GM21825 (cell line): ENCODE results near the gene LEPROT.

ENCODE experiments used
- ATAC-seq: cut with Tn5 transposase; IDR thresholded peaks from one replicate; pipeline ENCODE4 v1.9.1; 2021; ENCODE audit warnings: mild to moderate bottlenecking, moderate library complexity; ENCODE audit not compliant: unreplicated experiment

LEPROT gene

DNA sequence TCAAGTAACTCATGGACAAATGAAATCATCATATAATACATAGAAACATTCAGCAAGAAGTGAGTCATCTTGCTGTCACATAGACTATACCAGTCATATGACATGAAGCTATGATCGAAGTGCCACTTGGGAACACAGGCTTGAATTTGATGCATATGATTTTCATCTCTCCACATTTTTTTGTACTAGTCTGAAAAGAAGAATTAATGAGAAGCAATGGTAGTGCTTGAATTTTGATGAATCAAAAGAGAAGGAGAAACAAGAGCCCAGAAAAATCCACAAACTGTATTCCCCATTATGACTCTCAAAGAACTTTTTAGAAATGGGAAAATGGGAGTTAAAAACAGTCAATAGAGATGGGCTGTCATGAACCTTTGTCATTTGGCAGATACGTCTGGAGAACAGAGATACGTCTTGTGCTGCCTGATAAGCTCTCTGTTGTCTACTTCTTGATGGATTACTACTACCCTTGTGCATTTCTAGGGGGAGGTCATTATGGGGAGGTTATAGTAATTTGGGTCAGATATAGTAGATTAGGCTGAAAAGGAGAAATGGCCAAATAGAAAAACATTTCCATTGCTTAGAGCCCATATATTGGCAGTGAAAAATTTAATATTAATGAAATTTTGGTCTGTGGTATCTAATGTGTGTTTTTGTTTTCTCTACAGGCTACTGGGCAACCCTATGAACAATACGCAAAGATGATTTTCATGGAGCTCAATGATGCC is 8.0 kb upstream of the LEPROT start:
- no peak for ATAC-seq

DNA sequence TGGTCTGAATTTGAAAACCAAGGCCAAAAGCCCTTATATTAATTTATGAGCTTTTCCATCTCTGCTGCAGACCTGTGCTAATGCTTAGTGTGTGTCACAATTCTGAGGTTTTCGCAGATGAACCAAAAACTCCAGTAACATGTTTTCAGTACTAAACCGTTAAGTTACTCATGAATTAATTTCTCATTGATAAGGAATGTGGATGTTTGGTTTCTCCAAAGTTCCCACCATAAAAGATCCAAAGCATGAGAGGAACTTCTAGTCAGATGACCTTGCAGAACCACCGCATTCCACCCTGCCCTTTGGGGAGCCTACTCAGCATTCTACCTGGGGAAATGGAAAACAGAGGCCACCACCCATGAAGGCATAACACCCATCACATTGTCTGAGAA is 7.5 kb upstream of the LEPROT start:
- no peak for ATAC-seq

DNA sequence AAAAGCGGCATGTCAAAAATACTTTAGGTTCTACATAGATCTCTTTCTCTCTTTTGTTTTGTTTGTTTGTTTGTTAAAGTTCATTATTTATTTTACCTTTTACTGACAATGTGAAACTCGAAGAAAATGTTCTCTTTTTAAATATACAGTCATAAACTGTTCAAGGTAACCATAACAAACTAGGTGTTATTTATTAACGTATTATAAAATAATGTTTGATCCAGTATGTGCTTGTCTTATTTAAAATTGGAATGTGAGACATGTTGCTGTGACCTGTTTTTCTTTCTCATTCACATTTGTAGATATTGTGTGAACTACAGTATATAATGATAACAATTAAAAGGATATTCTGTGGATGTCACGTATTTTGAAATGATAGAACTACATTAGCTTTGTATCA is 5.9 kb upstream of the LEPROT start:
- no peak for ATAC-seq

DNA sequence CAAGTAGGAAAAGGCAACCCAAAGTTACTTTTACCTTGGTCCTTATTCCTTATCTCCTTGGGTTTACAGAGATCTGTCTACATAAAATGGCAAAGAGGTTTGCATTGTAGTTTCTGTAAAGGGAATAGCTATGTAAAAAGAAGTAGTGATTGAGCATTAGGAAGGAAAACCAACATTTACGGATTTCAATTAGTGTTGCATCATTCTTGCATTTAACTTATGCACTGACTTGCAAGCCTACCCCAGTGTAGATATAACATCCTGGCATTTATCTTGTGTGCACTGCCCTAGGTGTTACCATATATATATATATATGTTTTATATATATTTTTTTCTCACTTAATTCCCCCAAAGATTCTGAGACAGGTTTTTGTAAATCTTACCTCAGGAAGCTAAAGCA is 3.7 kb upstream of the LEPROT start:
- ATAC-seq = no peak

DNA sequence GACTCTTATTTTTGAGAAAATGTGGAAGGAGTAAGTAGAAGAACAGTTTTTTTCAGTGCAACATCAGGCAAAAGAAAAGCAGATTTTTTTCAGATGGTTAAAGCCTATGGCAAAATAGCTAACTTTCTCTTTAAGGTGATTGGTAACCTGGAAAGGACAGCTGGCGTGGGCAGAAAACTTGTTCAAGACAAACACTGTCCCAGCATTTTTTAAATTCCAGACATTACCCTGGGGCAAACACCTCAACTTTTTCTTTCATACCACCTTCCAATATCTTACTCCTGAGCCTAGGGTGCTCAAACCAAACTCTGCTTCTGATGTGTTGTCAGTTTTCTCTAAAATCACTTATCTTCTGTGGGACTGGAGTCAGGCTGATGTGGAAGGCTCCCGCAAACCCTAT is 2.7 kb upstream of the LEPROT start:
- ATAC-seq = no peak

DNA sequence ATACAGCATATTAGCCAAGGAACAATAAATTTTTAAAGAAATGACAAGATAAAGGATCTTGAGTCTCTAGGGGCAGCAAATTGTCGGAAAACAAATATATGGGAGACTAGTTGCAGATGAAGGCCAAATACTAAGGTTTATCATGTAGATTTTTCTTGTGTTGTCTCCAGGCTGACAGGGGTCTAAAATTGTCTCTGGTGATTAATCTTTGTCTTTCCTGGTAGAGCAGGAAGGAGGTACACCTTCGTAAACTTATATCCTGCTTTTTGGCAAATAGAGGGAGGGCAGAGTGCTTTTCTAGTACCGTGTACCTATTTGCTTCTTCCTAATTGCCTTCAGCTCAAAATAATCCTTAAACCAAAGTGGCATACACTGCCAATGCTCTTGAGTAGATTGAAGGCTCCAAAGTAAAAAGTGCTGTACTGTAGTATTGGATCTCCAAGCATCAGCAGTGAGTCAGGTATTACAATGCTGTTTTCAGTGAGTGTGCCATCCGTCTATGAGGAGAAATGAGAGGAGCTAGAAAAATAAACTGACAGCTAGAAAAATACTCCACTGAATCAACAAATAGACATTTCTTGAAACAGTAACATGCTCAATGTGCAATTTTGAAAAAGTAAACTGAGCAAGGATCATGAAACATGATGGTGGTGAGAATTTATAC is 1.8 kb upstream of the LEPROT start:
- ATAC-seq = no peak

DNA sequence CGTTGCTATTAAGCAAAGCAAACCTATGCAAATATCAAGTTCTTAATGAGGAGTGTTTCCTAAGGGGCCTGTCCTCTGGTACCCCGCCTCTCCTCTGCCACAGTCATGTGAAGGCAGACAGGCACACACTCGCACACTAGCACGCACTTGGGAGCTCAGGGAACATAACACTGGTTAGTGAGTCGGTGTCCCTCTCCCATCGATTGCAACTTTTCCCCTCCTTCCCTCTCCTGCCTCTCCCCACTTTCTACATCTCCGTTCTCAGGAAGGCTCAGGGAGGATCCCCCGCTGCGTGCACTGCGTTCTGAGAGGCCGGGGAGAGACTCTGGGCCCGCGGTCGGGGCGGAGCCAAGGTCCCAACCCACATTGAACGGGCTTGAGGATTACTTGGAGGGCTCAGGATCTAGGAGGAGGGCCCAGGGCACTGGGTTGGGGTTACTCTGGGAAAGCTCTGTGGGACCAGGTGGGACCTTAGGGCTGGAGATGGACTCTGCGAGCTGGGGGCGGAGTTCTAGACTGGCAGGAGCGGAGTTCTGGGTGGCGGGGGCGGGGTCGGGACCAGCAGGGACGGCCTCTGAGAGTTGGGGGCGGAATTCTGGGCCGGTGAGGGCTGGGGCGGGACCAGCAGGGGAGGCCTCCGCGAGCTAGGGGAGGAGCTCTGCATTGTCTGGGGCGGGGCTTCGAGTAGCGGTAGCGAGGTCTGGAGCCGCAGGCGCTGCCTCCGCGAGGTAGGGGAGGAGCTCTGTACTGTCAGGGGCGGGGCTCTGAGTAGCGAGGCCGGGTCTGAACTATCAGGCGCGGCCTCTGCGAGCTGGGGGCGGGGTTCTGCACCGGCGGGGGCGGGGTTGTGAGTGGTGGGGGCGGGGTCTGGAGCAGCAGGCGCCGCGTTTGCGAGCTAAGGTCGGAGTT is 533 bp upstream of the LEPROT start:
- peak; percentile 93 for ATAC-seq

DNA sequence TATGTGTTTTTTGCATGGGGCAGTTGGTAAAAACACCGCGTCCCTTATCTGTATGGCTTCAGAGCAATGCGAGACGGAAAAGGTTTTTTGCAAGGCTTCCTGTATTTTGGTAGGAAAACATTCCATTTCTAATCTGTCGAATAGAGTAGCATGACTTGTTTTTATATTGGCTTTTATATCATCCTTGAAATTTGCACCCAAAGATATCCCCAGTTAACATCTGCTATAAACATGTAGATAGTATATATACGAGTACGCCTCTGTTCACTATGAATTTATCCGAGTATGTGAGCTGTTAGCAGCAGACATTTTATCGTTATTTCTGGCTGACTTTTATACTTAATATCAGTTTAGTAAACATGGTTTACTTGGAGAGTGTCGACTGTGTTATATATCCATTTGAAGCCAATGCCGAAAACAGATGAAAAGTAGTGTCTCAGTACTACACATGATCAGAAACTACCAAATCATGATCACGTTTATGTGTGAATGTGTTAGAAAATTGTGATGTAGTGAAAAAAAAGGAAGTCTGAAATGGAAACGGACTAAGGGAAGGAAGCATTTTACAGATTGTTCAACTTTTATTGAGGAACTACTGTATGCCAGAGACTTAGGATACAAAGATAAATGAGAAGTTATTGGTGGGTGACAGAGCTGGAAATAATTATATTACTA is 1.0 kb downstream of the LEPROT start:
- no peak for ATAC-seq

DNA sequence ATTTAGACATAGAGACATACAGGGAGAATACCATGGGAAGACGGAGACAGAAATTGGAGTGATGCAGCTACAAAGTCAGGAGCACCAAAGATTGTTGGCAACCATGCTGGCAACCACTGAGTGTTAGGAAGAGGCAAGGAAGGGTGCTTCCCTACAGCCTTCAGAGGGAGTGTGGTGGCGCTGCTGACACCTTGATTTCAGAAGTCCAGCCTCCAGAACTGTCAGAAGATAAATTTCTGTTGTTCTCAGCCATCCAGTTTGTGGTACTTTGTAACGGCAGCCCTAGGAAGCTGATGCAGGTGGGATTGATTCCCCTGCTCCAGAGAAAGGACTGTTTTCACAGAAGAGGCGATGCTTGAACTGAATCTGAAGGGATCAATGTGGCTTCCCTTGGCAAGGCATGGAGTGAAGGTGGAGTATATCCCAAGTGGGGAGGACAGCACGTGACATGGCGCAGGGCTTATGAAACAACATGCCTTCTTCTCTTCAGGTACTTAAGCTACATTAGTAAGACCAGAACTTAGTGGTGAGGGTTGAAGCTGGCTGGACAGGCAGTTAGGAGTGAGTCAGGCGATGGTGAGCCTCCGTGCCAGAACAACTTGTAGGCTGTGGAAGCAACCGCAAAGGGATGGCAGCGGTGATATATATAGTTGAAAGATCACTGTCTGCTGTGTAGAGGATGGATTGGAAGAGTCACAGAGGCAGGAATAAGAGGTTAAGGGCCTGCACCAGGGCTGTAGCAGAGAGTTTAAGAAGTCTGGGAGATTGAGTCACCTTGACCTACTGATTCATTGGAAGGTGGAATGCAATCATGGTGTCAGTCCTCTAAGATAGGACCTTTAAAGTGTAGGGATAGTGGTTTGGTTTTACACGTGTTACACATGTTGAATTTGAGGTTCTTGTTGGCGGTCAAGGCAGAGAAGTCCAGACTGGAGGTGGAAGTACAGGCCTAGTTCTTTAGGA is 2.1 kb downstream of the LEPROT start:
- no peak for ATAC-seq

DNA sequence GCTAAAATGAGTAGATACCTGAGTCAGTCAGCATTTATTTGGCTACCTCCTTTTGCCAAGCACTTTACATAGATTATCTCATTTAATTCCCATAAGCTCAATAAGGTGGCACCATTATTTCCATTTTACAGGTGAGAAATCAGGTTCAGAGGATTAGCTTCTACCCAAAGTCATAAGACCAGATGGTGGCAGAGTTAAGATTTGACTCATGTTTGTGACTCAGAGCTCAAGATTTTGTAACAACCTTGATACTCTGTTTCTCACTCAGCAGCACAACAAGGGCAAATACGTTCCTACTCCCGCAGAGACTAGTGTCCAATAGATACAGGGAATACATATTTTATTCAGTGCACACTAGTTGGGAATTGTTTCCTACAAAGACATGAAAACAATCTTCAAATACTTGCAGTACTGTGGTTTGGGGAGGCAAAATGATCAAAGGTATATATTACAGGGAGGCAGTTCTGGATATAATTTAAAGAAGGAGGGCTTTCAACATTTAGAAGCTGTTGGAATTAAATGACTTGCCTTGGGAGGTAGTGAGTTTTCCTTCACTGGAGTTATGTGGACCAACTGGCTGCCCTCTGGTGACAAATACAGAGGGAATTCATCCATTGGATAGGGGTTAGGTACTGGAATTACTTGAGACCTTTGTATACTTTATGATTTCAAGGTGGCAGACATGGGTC is 3.6 kb downstream of the LEPROT start:
- no peak for ATAC-seq

DNA sequence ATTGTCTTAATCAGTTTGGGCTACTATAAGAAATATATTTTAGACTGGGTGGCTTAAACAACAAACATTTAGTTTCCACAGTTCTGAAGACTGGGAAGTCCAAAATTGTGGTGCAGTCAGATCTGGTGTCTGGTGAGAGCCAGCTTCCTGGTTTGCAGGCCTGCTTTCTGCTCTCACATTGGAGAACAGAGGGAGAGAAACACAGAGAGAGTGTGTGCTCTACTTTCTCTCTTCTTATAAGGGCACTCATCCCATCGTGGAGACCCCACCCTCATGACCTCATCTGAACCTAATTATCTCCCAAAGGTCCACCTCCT is 4.1 kb downstream of the LEPROT start:
- no peak for ATAC-seq

DNA sequence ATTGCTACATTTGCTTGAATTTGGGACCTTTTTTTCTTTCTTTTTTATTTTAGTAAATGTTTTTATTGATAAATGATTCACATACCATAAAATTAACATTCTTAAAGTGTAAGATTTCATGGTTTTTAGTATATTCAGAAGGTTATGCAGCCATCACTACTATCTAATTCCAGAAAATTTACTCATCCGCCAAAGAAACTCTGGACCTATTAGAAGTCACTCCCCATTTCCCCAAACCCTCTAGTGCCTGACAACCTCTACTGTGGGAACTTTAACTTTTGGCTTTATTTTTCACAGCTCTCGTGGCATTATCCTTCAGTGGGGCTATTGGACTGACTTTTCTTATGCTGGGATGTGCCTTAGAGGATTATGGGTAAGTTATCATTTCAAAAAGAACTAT is 4.5 kb downstream of the LEPROT start:
- no peak for ATAC-seq

DNA sequence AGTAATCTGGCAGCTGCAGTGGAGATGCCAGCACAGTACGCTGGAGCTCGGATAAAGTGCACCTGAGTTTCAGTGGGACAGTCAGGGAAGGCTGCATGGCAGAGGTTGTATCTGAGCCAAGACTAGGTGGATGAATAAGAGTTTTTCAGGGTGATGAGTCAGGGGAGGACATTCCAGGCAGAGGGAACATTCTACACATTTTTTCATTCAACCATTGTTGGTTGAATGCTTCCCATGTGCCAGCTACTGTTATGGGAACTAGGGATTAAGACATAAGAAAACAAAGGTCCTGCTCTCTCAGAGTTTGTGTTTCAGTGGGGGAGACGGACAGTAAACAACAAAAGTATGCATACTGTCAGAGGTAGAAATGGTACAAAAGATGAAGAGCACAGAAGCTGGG is 5.2 kb downstream of the LEPROT start:
- ATAC-seq = no peak

DNA sequence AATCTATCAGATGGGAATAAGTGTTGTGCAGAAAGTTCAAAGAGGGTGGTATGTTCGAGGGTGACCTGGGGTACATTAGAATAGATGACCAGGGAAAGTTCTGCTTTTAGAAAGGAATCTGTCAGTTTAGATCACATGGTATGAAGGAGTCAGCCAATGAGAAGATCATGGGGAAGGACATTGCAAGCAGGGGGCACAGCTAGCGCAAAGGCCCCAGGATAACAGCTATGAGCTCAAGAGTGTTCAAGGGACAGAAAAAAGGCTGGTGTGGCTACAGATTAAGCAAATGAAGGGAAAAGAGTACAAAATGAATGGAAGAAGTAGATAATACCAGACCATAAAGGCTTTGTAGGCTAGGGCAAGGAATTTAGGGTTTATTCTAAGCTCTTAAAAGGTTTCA is 8.6 kb downstream of the LEPROT start:
- no peak for ATAC-seq

DNA sequence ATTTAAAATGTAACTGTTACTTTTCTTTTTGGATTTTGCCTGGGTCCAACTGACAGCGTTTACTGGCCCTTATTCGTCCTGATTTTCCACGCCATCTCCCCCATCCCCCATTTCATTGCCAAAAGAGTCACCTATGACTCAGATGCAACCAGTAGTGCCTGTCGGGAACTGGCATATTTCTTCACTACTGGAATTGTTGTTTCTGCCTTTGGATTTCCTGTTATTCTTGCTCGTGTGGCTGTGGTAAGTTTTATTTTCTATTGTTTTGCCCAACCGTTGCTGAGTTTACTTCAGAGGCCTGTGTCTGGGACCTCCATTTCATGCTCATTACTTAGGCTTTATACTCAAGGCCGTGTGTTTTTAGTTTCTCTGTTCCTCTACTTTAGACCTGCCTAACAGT is 9.3 kb downstream of the LEPROT start:
- no peak for ATAC-seq

DNA sequence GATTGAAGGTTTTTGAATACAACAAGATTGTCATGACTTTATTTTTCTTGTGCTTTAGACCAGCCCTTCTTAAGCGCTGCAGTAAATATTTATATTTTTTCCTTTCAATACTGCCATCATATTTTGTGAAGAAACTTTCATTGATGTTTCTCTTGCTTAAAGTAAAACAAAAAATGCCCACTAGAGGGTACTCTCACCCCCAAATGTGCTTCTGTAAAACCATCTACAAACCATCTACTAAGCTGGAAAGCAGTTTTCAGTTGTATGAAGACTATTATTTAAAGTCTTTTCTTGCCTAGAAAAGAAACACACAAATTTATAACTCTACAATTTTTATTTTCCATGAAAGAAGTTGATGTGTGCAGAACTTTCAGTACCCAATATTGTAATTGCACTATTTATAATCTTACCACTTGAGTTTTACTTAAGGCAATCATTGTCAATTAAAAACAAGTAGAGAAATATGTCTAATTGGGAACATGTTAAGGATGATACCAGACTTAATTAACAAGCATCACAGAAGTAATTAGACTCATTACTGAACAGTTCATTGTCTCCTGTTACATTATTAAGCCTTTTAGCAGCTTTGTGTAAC is 10.7 kb downstream of the LEPROT start:
- ATAC-seq = no peak

DNA sequence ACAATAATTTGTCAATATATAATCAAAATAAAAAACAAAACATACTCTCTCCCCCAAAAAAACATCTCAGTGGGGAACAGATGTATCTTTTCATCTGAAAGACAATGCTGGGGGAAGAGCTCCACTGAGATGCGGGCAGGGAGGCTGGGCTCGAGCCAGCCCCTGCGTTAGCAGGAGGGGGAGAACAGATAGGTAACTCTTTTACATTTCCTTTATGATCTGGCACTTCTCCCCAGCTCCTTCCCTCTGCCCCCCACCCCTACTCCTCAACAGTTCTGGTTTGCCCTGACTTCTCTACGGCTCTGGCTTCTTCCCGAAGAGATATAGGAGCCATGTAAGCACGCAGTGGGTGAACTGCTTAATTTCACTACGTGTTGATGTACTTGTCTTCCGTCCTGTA is 12.4 kb downstream of the LEPROT start:
- no peak for ATAC-seq

DNA sequence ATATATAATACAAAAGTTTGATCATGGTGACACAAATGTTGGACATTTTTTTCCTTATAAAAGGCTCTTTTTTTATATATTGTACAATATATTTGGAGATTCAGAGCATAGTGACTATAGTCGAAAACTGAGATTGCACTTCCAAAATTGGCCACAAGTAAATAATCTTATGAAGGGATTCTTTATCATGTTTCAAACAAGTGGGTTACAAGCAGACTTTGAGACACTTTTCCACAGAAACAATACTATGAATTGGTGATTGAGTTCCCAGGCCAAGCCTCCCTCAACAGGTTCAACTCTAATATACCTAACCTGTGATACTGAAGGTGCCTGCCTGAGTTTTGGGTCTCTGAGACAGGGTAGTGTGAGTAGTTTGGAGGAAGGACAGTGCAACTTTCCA is 13.8 kb downstream of the LEPROT start:
- ATAC-seq = no peak

DNA sequence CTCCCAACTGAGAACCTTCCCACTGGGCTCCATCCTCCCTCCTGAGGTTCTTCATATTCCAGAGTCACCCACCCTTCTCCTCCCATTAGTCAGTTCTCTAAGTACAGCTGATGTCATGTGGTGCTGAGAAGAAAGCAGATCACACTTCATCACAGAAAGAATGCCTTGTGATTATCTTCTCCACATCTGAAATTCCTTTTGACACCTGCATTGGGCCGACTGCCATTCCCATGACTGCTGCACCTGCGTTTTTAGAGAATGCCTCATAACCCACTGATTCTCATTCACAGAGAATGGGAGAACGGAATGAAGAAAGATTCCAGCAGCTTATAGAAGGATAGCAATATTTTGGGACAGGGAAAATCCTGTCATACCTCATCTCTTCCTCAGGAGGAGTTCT is 14.3 kb downstream of the LEPROT start:
- no peak for ATAC-seq
